Measurements from ENCODE around the gene GBA2.

GBA2 gene

DNA sequence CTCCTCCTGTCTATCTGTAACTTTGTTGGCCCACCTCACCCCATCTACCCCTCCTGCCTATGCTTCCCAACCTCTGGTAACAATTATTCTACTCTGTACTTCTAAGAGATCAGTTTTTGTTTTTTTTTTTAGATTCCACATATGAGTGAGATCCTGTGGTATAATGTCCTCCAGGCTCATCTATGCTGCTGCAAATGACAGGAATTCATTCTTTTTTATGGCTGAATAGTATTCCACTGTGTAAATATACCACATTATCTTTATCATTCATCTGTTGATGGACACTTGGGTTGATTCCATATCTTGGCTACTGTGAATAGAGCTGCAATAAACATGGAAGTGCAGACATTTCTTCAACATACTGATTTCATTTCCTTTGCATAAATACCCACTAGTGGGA, 34.4 kb upstream of the GBA2 start:
- DNase-seq (ENCODE audit: low read depth): no peak
- H3K4me3 ChIP-seq (ENCODE audit: low read depth, low read length): no peak overlapping the region
- TF ChIP-seq, protein P1, sequence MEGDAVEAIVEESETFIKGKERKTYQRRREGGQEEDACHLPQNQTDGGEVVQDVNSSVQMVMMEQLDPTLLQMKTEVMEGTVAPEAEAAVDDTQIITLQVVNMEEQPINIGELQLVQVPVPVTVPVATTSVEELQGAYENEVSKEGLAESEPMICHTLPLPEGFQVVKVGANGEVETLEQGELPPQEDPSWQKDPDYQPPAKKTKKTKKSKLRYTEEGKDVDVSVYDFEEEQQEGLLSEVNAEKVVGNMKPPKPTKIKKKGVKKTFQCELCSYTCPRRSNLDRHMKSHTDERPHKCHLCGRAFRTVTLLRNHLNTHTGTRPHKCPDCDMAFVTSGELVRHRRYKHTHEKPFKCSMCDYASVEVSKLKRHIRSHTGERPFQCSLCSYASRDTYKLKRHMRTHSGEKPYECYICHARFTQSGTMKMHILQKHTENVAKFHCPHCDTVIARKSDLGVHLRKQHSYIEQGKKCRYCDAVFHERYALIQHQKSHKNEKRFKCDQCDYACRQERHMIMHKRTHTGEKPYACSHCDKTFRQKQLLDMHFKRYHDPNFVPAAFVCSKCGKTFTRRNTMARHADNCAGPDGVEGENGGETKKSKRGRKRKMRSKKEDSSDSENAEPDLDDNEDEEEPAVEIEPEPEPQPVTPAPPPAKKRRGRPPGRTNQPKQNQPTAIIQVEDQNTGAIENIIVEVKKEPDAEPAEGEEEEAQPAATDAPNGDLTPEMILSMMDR (IDR thresholded peaks at IDR 0.05; ENCODE audit: low read depth, low read length): no peak
- TF ChIP-seq MAX (IDR thresholded peaks at IDR 0.05; ENCODE audit: low read depth, low read length) (no peak), MYC (IDR thresholded peaks at IDR 0.05; ENCODE audit: low read depth, low read length) (no peak), POLR2A (IDR thresholded peaks at IDR 0.05; ENCODE audit: extremely low read depth, insufficient read length) (no peak)

GRCh38 chr9:35781066-35781465, 32.0 kb upstream of the GBA2 start:
- no peak for DNase-seq (ENCODE audit: low read depth)
- H3K4me3 ChIP-seq (ENCODE audit: low read depth, low read length): no peak overlapping the region
- TF ChIP-seq MYC (IDR thresholded peaks at IDR 0.05; ENCODE audit: low read depth, low read length): no peak

- no peak overlapping the region for H3K4me3 ChIP-seq (ENCODE audit: low read depth, low read length)
- DNase-seq (ENCODE audit: low read depth): no peak
- TF ChIP-seq, protein P1 (IDR thresholded peaks at IDR 0.05; ENCODE audit: low read depth, low read length): no peak
- no peak for TF ChIP-seq POLR2A (IDR thresholded peaks at IDR 0.05; ENCODE audit: extremely low read depth, insufficient read length)
- no peak for TF ChIP-seq MAX (IDR thresholded peaks at IDR 0.05; ENCODE audit: low read depth, low read length)
- no peak for TF ChIP-seq MYC (IDR thresholded peaks at IDR 0.05; ENCODE audit: low read depth, low read length)
These were observed 29.5 kb upstream of the GBA2 start for GRCh38 chr9:35778496-35778895.

GRCh38 chr9:35776018-35776417, 27.0 kb upstream of the GBA2 start:
- no peak overlapping the region for H3K4me3 ChIP-seq (ENCODE audit: low read depth, low read length)
- TF ChIP-seq MAX (IDR thresholded peaks at IDR 0.05; ENCODE audit: low read depth, low read length) (no peak), POLR2A (IDR thresholded peaks at IDR 0.05; ENCODE audit: extremely low read depth, insufficient read length) (no peak), MYC (IDR thresholded peaks at IDR 0.05; ENCODE audit: low read depth, low read length) (no peak)
- TF ChIP-seq, protein P1 (IDR thresholded peaks at IDR 0.05; ENCODE audit: low read depth, low read length): no peak
- DNase-seq (ENCODE audit: low read depth): no peak

DNA sequence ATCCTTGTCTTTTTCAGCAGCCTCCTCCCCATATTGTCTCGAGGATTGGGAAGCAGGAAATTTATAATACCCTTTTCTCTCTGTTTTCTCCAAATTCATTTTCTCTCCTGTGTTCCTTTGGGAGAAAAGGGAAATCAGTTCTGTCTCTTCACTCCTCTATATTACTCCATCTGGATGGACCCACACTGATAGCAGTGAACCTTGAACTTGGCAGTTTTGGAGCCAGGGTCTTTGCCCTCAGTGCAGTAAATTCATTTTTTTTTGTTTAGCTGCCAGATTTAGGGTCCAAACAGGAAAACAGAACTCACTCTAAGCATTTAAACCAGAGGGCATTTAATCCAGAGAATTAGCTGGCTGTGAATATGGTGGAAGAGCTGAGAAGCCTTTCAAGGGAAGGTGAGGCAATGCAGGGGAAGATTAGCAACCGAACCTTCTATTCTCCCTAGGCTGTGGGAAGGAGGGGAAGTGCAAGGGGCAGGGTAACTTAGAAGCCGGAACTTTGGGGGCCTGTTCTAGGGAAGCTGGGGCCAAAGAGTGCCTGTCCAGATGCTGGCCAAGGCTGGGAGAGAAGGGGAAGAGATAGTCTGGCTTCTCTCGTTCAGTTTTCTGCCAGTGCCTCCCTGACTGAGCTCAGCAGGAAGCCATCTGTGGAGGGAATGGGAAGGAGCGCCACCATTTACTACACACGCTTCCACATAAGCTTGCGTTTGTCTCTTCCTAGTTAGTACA, 26.0 kb upstream of the GBA2 start:
- DNase-seq (ENCODE audit: low read depth): no peak
- H3K4me3 ChIP-seq (ENCODE audit: low read depth, low read length): no peak overlapping the region
- TF ChIP-seq POLR2A (IDR thresholded peaks at IDR 0.05; ENCODE audit: extremely low read depth, insufficient read length): no peak
- no peak for TF ChIP-seq MAX (IDR thresholded peaks at IDR 0.05; ENCODE audit: low read depth, low read length)
- no peak for TF ChIP-seq MYC (IDR thresholded peaks at IDR 0.05; ENCODE audit: low read depth, low read length)
- TF ChIP-seq, protein P1 (IDR thresholded peaks at IDR 0.05; ENCODE audit: low read depth, low read length): no peak

- H3K4me3 ChIP-seq (ENCODE audit: low read depth, low read length): no peak overlapping the region
- TF ChIP-seq MYC (IDR thresholded peaks at IDR 0.05; ENCODE audit: low read depth, low read length) (no peak), POLR2A (IDR thresholded peaks at IDR 0.05; ENCODE audit: extremely low read depth, insufficient read length) (no peak), MAX (IDR thresholded peaks at IDR 0.05; ENCODE audit: low read depth, low read length) (no peak)
- TF ChIP-seq, protein P1 (IDR thresholded peaks at IDR 0.05; ENCODE audit: low read depth, low read length): no peak
- no peak for DNase-seq (ENCODE audit: low read depth)
These were observed 22.9 kb upstream of the GBA2 start for GRCh38 chr9:35771943-35772342.

Data from NB4 (cell line).